KOPT-K1 (cell line): ENCODE data around the gene RIN2.

ENCODE experiments used
- H3K27ac ChIP-seq: fragments of 200-600 bp; sonication (generic); 2 replicates; pipeline ENCODE4 v1.5.1; 2016; ENCODE audit warnings: antibody characterized with exemption, mild to moderate bottlenecking, low read depth, low read length; ENCODE audit not compliant: poor library complexity, severe bottlenecking
- H3K36me3 ChIP-seq: fragments of 200-600 bp; sonication (generic); 2 replicates; pipeline ENCODE4 v1.5.1; 2017; ENCODE audit warnings: antibody characterized with exemption, mild to moderate bottlenecking, low read length, moderate library complexity; ENCODE audit not compliant: insufficient read depth
- H3K9me3 ChIP-seq: fragments of 200-600 bp; sonication (generic); 2 replicates; pipeline ENCODE4 v1.5.1; 2017; ENCODE audit warnings: antibody characterized with exemption, low read length, mild to moderate bottlenecking; ENCODE audit not compliant: insufficient read depth, poor library complexity, severe bottlenecking

Gene RIN2

GRCh38 chr20:19767070-19767469, 9.0 kb downstream of the RIN2 start:
- Histone ChIP-seq H3K36me3 (no peaks in the 10 kb centered on the region), H3K27ac (no peak overlapping the region), H3K9me3 (no peaks in the 10 kb centered on the region)

DNA sequence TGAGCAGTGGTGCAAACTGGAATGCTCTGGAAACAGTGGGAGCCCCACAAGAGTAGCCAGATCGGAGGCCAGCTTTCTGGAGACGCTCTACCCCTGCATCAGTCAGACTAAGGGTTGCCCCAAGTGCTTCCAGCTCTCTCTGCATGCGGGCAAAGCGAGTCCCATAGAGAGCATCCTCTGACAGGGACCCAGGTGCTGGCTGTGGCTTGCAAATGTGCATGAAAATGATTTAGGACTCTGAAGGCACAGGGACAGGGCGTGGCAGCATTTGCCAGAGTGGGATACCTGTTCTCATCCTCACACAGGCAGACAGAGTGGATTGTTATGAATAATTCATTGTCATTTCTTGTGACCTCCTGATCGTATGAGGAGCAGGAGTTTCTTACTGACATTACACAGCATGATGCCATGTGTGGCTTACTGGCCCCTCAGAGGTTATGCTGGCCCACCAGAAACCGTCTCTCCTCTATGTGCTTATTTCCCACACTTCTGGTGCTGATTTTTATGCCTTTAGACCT, 10.3 kb downstream of the RIN2 start:
- H3K9me3 ChIP-seq = no peaks in the 10 kb centered on the region
- no peaks in the 10 kb centered on the region for H3K36me3 ChIP-seq
- no peak overlapping the region for H3K27ac ChIP-seq

GRCh38 chr20:19769507-19769906, 11.4 kb downstream of the RIN2 start:
- no peaks in the 10 kb centered on the region for H3K36me3 ChIP-seq
- H3K27ac ChIP-seq = no peak overlapping the region
- no peaks in the 10 kb centered on the region for H3K9me3 ChIP-seq

GRCh38 chr20:19770375-19770774, 12.3 kb downstream of the RIN2 start:
- no peaks in the 10 kb centered on the region for H3K36me3 ChIP-seq
- no peak overlapping the region for H3K27ac ChIP-seq
- no peaks in the 10 kb centered on the region for H3K9me3 ChIP-seq

GRCh38 chr20:19771031-19771430, 13.0 kb downstream of the RIN2 start:
- H3K36me3 ChIP-seq = no peaks in the 10 kb centered on the region
- H3K9me3 ChIP-seq = no peaks in the 10 kb centered on the region
- H3K27ac ChIP-seq = no peak overlapping the region

DNA sequence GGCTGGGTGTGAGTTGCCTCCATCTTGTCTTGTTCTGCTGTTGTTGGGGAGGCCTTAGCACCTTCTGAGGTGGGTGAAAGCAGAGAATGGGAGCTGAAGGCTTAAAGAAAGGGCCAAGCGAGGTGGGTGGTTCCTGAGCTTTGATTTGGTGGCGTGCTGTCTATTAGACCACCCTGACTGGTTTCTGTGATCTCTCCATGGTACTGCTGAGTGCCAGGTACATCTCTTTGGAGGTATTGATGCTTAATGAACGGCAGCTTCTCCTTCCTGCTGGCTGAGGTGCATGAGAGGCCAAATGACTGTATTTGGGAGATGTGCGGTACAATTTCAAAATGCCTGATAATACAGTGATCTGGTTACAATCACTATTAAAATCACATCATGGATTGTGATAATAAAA, 15.4 kb downstream of the RIN2 start:
- H3K9me3 ChIP-seq = no peaks in the 10 kb centered on the region
- no peaks in the 10 kb centered on the region for H3K36me3 ChIP-seq
- no peak overlapping the region for H3K27ac ChIP-seq

DNA sequence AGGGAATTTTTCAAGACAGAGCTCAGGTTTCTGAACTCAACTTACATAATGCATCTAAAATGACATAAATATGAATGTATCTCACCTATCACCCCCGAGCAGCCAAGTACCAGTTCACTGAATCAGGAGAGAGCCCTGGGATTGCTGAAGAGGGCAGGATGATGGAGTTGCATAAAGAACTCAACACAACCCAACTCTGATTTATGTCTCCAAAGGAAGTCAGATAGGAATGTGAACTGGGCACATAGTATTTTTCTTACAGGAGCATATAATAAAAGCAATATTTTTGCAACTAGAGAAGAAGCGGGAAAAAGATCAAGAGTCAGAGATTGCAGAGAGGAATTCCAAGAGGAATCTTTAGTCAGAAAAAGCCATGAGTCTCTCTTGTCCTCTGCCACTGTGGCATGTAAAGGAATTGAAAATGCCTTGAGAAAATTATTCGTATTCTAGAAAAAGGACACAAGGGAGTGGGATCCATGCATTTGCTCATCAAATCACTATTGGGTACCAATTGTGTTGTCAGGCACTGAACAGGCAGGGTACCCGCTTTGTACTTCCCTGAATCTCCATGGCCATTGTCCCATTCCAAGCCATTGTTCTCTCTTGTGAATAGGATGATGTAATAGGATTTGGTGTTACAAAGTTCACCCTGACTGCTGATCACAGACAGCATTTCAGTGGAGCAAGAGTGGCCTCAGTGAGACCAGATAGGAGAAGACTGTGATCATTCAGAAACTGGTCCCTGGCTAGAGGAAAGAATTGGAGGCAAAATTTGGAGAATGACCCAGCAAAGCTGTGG, 16.3 kb downstream of the RIN2 start:
- Histone ChIP-seq H3K27ac (no peak overlapping the region), H3K9me3 (no peaks in the 10 kb centered on the region)

GRCh38 chr20:19775353-19776253, 17.5 kb downstream of the RIN2 start:
- no peaks in the 10 kb centered on the region for H3K9me3 ChIP-seq
- H3K36me3 ChIP-seq = no peaks in the 10 kb centered on the region
- H3K27ac ChIP-seq = no peak overlapping the region

More for the DNA sequence above, 16.3 kb downstream of the RIN2 start:
- no peaks in the 10 kb centered on the region for H3K36me3 ChIP-seq

DNA sequence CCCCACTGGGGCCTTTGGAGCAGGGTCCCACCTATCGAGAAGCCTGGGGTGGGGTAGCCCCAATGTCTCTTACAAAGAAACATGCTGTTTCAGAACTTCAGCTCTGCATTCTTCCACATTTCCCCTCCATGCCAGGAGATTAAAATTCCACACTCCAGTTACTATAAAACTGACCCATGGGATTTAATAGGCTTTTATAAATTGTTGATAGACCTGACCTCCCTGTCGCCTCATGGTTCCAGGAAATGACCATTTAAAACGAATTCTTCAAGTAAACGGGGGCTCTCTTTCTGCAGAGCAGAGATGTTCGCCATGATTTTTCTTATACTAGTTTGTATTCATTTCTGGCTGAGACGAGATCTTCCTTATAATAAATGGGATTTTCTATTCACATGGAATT, 19.3 kb downstream of the RIN2 start:
- H3K27ac ChIP-seq = no peak overlapping the region
- no peaks in the 10 kb centered on the region for H3K9me3 ChIP-seq
- no peaks in the 10 kb centered on the region for H3K36me3 ChIP-seq

- Histone ChIP-seq H3K36me3 (no peaks in the 10 kb centered on the region), H3K27ac (no peak overlapping the region), H3K9me3 (no peaks in the 10 kb centered on the region)
Observed at GRCh38 chr20:19777981-19778380, 19.9 kb downstream of the RIN2 start.

- H3K27ac ChIP-seq = no peak overlapping the region
- no peaks in the 10 kb centered on the region for H3K36me3 ChIP-seq
- no peaks in the 10 kb centered on the region for H3K9me3 ChIP-seq
Observed at GRCh38 chr20:19778404-19778803, 20.3 kb downstream of the RIN2 start.

DNA sequence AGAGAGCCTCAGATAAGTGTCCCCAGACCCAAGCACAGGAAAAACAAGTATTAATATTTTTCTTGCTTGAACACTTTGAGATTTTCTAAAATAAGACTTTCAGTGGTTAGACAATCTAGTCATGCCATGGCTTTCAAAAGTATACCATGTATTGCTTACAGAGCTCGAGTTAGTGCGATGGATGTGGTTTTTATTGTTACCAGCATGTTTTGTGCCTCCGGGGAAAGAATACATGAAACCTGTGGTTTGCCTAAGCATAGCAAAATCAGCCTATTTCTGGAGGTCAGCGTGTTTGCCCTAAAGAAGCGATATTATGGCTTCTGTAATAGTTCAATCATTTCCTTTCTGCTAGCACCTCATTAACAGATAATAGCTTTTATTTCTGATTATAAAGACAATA, 21.6 kb downstream of the RIN2 start:
- no peak overlapping the region for H3K27ac ChIP-seq

DNA sequence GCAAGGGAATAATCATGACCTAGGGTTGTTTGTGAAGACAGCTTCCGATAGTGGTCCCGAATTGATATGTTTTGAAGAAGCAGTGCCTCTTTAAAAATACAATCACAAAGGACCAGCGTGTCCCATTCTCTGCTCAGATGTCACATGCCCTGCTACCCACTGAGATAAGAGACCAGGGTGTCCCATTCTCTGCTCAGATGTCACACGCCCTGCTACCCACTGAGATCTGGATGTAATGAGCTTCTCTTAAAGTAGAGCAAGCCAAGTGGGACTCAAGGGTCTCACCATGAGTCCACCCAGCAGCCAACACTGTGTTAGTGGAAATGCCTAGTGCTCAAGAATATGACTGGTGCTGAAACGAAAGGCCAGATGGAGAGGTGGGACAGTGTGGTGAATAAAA, 22.2 kb downstream of the RIN2 start:
- Histone ChIP-seq H3K9me3 (no peaks in the 10 kb centered on the region), H3K27ac (no peak overlapping the region), H3K36me3 (no peaks in the 10 kb centered on the region)

More for the DNA sequence above, 21.6 kb downstream of the RIN2 start:
- Histone ChIP-seq H3K36me3 (no peaks in the 10 kb centered on the region), H3K9me3 (no peaks in the 10 kb centered on the region)

- Histone ChIP-seq H3K9me3 (no peaks in the 10 kb centered on the region), H3K36me3 (no peaks in the 10 kb centered on the region), H3K27ac (no peak overlapping the region)
Observed at GRCh38 chr20:19781235-19781634, 23.2 kb downstream of the RIN2 start.

DNA sequence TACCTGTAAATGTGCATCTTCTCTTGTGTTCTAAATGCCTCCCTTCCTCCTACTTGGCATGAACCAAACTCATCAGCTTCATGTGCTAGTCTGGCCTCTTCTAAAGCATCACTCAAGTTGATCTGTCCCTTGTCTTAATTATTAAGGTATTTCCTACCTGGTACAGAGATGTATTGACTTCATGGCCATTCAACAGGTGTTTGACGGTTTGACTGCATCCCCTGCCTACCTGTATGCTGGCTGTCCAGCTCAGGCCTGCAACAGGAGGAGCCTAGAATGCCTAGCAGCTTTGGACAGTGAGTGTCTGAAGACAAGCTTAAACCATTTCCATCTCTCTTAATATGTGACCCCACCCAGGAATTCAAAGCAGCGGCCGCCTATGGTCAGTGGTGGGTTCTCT, 24.6 kb downstream of the RIN2 start:
- Histone ChIP-seq H3K27ac (no peak overlapping the region), H3K9me3 (no peaks in the 10 kb centered on the region), H3K36me3 (no peaks in the 10 kb centered on the region)
